H9 (cell line): ENCODE measurements around the gene PHC3. TPM values are rescaled to one million over a fixed set of nuclear protein-coding genes. Genes with fewer than 3 reads are reported as not detected.

ENCODE experiments used
- DNase-seq: peaks from one replicate; pipeline ENCODE4 v3.0.0-alpha.2; 2017
- H2AFZ ChIP-seq: one replicate; pipeline ENCODE4 v1.6.1; 2013; ENCODE audit warnings: mild to moderate bottlenecking, low read length, control low read depth, moderate library complexity
- H2AK5ac ChIP-seq: 2 replicates; pipeline ENCODE4 v1.6.1; 2013; ENCODE audit warnings: low read length, control low read depth, mixed read lengths; ENCODE audit not compliant: insufficient read length
- H2BK120ac ChIP-seq: one replicate; pipeline ENCODE4 v1.6.1; 2013; ENCODE audit warnings: low read depth, mild to moderate bottlenecking, low read length, control low read depth, inconsistent platforms; ENCODE audit not compliant: poor library complexity, severe bottlenecking
- H2BK12ac ChIP-seq: 2 replicates; pipeline ENCODE4 v1.6.1; 2013; ENCODE audit warnings: low read length, control low read depth, mixed read lengths, low read depth; ENCODE audit not compliant: insufficient read length
- H2BK15ac ChIP-seq: 2 replicates; pipeline ENCODE4 v1.6.1; 2013; ENCODE audit warnings: low read depth, low read length, control low read depth
- H2BK20ac ChIP-seq: one replicate; pipeline ENCODE4 v1.6.1; 2013; ENCODE audit warnings: low read depth, mild to moderate bottlenecking, low read length, control low read depth, inconsistent platforms; ENCODE audit not compliant: poor library complexity, severe bottlenecking
- H2BK5ac ChIP-seq: 2 replicates; pipeline ENCODE4 v1.6.1; 2013; ENCODE audit warnings: low read length, control low read depth, mixed read lengths; ENCODE audit not compliant: insufficient read length
- H3K14ac ChIP-seq: 2 replicates; pipeline ENCODE4 v1.6.1; 2013; ENCODE audit warnings: low read length, control low read depth; ENCODE audit not compliant: insufficient read depth
- H3K18ac ChIP-seq: 2 replicates; pipeline ENCODE4 v1.6.1; 2013; ENCODE audit warnings: low read depth, mild to moderate bottlenecking, mixed read lengths, low read length, control low read depth; ENCODE audit not compliant: insufficient read length
- H3K23ac ChIP-seq: 2 replicates; pipeline ENCODE4 v1.6.1; 2013; ENCODE audit warnings: low read length, control low read depth, mixed read lengths, low read depth; ENCODE audit not compliant: insufficient read length
- H3K23me2 ChIP-seq: 2 replicates; pipeline ENCODE4 v1.6.1; 2013; ENCODE audit warnings: low read depth, mild to moderate bottlenecking, mixed read lengths, low read length, control low read depth; ENCODE audit not compliant: insufficient read length, poor library complexity, severe bottlenecking
- H3K27ac ChIP-seq: 2 replicates; pipeline ENCODE4 v1.5.1; 2013; ENCODE audit warnings: low read length, control low read depth, mixed read lengths, low read depth; ENCODE audit not compliant: insufficient read length
- H3K27me3 ChIP-seq: 2 replicates; pipeline ENCODE4 v1.6.1; 2013; ENCODE audit warnings: low read length, control low read depth, inconsistent platforms; ENCODE audit not compliant: insufficient read depth
- H3K4ac ChIP-seq: 2 replicates; pipeline ENCODE4 v1.6.1; 2013; ENCODE audit warnings: low read depth, mild to moderate bottlenecking, control low read depth, inconsistent platforms, low read length, moderate library complexity
- H3K4me1 ChIP-seq: 2 replicates; pipeline ENCODE4 v1.6.1; 2013; ENCODE audit warnings: low read length, control low read depth, inconsistent platforms; ENCODE audit not compliant: insufficient read depth
- H3K4me2 ChIP-seq: 2 replicates; pipeline ENCODE4 v1.6.1; 2013; ENCODE audit warnings: low read length, control low read depth, mixed read lengths; ENCODE audit not compliant: insufficient read length, insufficient read depth
- H3K56ac ChIP-seq: 2 replicates; pipeline ENCODE4 v1.6.1; 2013; ENCODE audit warnings: low read depth, mild to moderate bottlenecking, mixed read lengths, low read length, control low read depth; ENCODE audit not compliant: insufficient read length
- H3K79me1 ChIP-seq: 2 replicates; pipeline ENCODE4 v1.6.1; 2013; ENCODE audit warnings: low read depth, mild to moderate bottlenecking, moderate library complexity, low read length, control low read depth, inconsistent platforms; ENCODE audit not compliant: insufficient read depth, poor library complexity, severe bottlenecking
- H3K79me2 ChIP-seq: 2 replicates; pipeline ENCODE4 v1.6.1; 2013; ENCODE audit warnings: low read length, control low read depth, inconsistent platforms; ENCODE audit not compliant: insufficient read depth
- H3K9ac ChIP-seq: 2 replicates; pipeline ENCODE4 v1.6.1; 2013; ENCODE audit warnings: low read length, control low read depth, mixed read lengths; ENCODE audit not compliant: insufficient read length; ENCODE audit errors: extremely low read depth
- H3K9me3 ChIP-seq: one replicate; pipeline ENCODE4 v1.6.1; 2013; ENCODE audit warnings: low read depth, low read length, inconsistent platforms; ENCODE audit not compliant: control insufficient read depth
- H3T11ph ChIP-seq: one replicate; pipeline ENCODE4 v1.6.1; 2013; ENCODE audit warnings: mild to moderate bottlenecking, low read length, control low read depth, inconsistent platforms
- H4K20me1 ChIP-seq: one replicate; pipeline ENCODE4 v1.6.1; 2013; ENCODE audit not compliant: control insufficient read depth, insufficient read length, insufficient read depth
- H4K5ac ChIP-seq: 2 replicates; pipeline ENCODE4 v1.6.1; 2013; ENCODE audit warnings: low read depth, mild to moderate bottlenecking, mixed read lengths, low read length, control low read depth; ENCODE audit not compliant: insufficient read length
- H4K8ac ChIP-seq: replicated peaks from 2 replicates; pipeline ENCODE4 v1.6.1; 2013; ENCODE audit warnings: low read length, control low read depth, mixed read lengths, low read depth; ENCODE audit not compliant: insufficient read length
- H4K91ac ChIP-seq: 2 replicates; pipeline ENCODE4 v1.6.1; 2013; ENCODE audit warnings: low read depth, mild to moderate bottlenecking, moderate library complexity, mixed read lengths, low read length, control low read depth; ENCODE audit not compliant: insufficient read length
- H3K27ac Mint-ChIP-seq, 3 experiments: 2 replicates in 2 of 3; 3 replicates in 1 of 3; pipeline ENCODE4 v1.8.0; 2020 to 2021; ENCODE audit warnings: mixed read lengths in 3 of 3, mild to moderate bottlenecking in 1 of 3, moderate library complexity in 1 of 3
- H3K27me3 Mint-ChIP-seq: 2 replicates; pipeline ENCODE4 v1.8.0; 2021; ENCODE audit warnings: low read depth, mild to moderate bottlenecking, moderate library complexity, mixed read lengths
- H3K36me3 Mint-ChIP-seq, 3 experiments: 2 replicates in 2 of 3; 3 replicates in 1 of 3; pipeline ENCODE4 v1.8.0; 2020 to 2021; ENCODE audit warnings: low read depth in 3 of 3, mixed read lengths in 3 of 3; ENCODE audit not compliant: insufficient read depth in 1 of 3
- H3K4me1 Mint-ChIP-seq, 2 experiments: 2 replicates each; pipeline ENCODE4 v1.8.0; 2020; ENCODE audit warnings: mixed read lengths in 2 of 2
- H3K4me3 Mint-ChIP-seq, 2 experiments: 2 replicates in 1 of 2; 3 replicates in 1 of 2; pipeline ENCODE4 v1.8.0; 2020 to 2021; ENCODE audit warnings: mild to moderate bottlenecking in 2 of 2, mixed read lengths in 2 of 2, moderate library complexity in 1 of 2
- H3K9me3 Mint-ChIP-seq, 2 experiments: 2 replicates in 1 of 2; 3 replicates in 1 of 2; pipeline ENCODE4 v1.8.0; 2020; ENCODE audit warnings: mild to moderate bottlenecking in 2 of 2, mixed read lengths in 2 of 2, moderate library complexity in 1 of 2
- CTCF ChIP-seq: fragments of 200-600 bp; sonication (generic); conservative IDR thresholded peaks from 3 replicates; pipeline ENCODE4 v1.8.0; 2021; ENCODE audit warnings: antibody characterized with exemption, mild to moderate bottlenecking
- WGBS: extraction: QIAGEN DNeasy Blood & Tissue Kit; methylation state at CpG from one replicate; pipeline ENCODE4 v1.1.7; 2013; ENCODE audit warnings: missing lambda C conversion rate, low lambda C conversion rate, mixed read lengths; ENCODE audit not compliant: insufficient read length; ENCODE audit errors: extremely low coverage; 5-methylcytosine and 5-hydroxymethylcytosine counted together
- total RNA-seq: library from RNA; stranded (reverse); gene quantifications from 2 replicates; pipeline ENCODE4 v1.2.1, GENCODE V29; 2021

The PHC3 gene
- total RNA-seq, 1 experiment from 2014 or later = 26.4 TPM

- Mint-ChIP-seq H3K36me3 (peaks cover 5 to 61% (median 30%) of the 10 kb centered on the region in 3 experiments; a peak in 5 of 7 replicates), H3K27me3 (no peaks in the 10 kb centered on the region), H3K9me3 (no peaks in the 10 kb centered on the region), H3K4me3 (no peak overlapping the region), H3K27ac (no peak overlapping the region), H3K4me1 (no peaks in the 10 kb centered on the region)
- Histone ChIP-seq H2BK5ac (no peak overlapping the region), H3K18ac (no peak overlapping the region), H3T11ph (no peak overlapping the region), H3K4me2 (no peak overlapping the region), H4K5ac (no peak overlapping the region), H3K9ac (no peak overlapping the region), H4K8ac (no peak overlapping the region), H3K27me3 (no peaks in the 10 kb centered on the region), H3K27ac (no peak overlapping the region), H2BK120ac (no peak overlapping the region), H3K79me2 (no peaks in the 10 kb centered on the region), H3K9me3 (no peaks in the 10 kb centered on the region), H2BK20ac (no peak overlapping the region), H3K4ac (no peak overlapping the region), H3K56ac (no peak overlapping the region), H4K20me1 (no peaks in the 10 kb centered on the region), H3K23ac (no peak overlapping the region), H2AK5ac (no peak overlapping the region), H2BK12ac (no peak overlapping the region), H3K14ac (no peak overlapping the region), H4K91ac (no peak overlapping the region), H3K79me1 (no peaks in the 10 kb centered on the region), H2BK15ac (no peak overlapping the region), H3K23me2 (no peaks in the 10 kb centered on the region), H2AFZ (no peak overlapping the region), H3K4me1 (no peaks in the 10 kb centered on the region)
- TF ChIP-seq CTCF = no peak
- no peak for DNase-seq
- no CpG with 5 or more reads among the region's 3 CpGs for WGBS
Observed at GRCh38 chr3:170096342-170096741, 85.2 kb downstream of the PHC3 start.
